UCSD-AML1 (cell line): ENCODE data around the gene PEX12.
"Not testable (repeated sequence)": the region's sequence is repeated elsewhere in the genome, so short reads cannot be mapped to it uniquely, and the experiment has no call there.

ENCODE experiments used
- DNase-seq: peaks from one replicate; lab custom pipeline; 2025; ENCODE audit not compliant: unreplicated experiment; lab: John Stamatoyannopoulos, UW

Gene PEX12

DNA sequence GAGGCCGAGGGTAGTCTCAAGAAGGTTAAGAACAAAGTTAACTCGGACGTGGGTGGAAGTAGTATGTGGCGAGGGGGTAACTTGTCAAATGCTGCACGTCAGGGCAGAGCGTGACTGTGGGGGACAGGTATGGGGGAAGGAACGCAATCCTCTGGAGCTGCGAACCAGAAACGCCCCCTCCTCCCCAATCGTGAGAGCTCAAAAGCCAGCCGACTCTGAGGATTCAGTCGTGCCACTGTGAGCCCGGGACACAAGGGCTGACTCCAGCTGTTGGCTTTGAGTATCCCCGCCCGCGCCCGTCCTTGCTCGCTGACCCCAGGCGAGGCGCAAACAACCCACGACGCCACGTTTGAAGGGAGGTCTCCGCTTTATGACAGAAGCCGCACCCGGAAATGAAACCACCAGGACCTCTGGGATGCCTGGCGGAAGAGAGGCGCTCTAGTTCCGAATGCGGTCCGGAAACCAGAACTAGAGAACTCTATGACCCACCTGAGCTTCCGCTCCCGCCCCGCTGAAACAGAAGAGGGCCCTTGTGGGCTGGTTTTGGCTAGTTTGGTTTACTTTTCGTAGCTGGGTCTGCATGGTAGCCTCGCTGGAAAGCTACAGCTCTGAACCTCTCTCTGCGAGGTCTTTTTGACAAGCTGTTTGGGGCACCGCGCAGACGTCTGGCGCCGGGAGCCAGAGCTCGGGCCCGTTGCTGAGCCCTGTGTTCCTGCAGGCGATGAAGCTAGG, at the start of gene PEX12:
Gene PEX12, minus strand, starts transcription at position 375 of the 732 bp plus-strand sequence. CDS start 550 bp downstream, outside the sequence.
- peak; percentile 90 for DNase-seq

- no peak for DNase-seq
These were observed 49.0 kb upstream of the PEX12 start for GRCh38 chr17:35627417-35627816.

GRCh38 chr17:35621768-35622167, 43.4 kb upstream of the PEX12 start:
- no peak for DNase-seq

- DNase-seq: no peak
These were observed 40.3 kb upstream of the PEX12 start for GRCh38 chr17:35618628-35619027.

DNA sequence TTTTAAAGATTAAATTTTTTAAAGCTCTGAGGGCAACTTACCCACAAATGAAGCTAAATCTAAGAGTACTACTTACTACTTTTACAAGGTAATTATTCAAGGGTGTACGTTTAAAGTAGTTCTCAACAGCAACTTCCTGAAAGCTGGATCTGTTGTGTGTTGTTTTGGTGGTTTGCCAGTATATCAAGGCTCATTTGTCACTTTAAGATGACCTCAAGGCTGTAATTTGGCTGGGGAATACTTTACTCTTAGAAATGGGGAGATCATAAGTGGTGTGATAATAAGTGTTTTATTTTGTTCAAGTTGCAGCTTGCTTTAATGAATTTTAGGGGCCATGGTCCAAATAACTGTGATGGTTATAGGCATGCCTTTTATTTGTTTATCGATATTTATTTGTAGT, 39.1 kb upstream of the PEX12 start:
- DNase-seq: no peak

GRCh38 chr17:35616536-35616935, 38.2 kb upstream of the PEX12 start:
- no peak for DNase-seq

GRCh38 chr17:35614810-35615209, 36.4 kb upstream of the PEX12 start:
- DNase-seq: no peak

DNA sequence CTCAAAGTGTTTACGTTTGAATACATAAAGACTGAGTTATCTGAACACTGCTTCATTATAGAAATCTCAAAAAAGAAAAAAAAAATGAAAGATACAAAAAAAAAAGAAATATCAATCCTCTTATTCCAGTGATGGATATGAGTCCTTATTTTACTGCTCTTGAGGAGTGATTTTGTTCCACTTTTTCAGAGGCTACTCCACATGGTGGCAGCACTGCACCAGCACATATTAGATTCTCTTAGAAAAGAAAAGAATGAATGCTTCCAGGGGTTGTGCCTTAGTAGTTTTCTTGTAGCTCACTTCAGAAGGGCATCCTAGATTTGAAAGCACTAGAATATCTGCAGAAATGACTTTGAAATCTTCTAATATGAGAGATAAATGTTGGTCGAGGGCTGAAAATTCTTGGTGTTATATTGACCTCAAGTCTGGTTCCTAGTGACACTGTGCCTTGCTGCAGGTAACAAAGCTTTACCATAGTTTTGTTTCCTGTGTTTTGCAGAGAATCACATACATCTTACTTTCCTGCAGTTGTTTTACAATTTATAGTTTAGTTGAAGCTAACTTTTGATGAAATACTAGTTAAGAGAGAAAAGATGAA, 34.7 kb upstream of the PEX12 start:
- DNase-seq: peak; percentile 17

GRCh38 chr17:35610746-35611145, 32.4 kb upstream of the PEX12 start:
- not testable (repeated sequence) for DNase-seq

DNA sequence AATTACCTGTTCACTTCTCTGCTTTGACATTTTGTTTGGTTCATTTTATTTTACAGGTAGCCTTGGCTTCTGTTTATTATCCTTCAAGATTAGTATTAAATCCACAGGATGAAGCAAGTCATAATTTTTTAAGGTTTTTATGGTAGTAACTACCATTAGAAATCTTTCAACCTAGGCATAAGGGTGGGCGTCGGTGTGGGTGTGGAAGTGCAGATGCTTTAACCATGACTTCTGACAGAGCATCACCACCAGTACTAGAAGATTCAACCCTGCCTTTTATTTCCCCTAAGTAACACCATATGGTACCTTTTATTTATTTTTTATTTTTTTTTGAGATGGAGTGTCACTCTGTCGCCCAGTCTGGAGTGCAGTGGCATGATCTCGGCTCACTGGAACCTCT, 31.5 kb upstream of the PEX12 start:
- DNase-seq: no peak

GRCh38 chr17:35607239-35607847, 29.0 kb upstream of the PEX12 start:
- DNase-seq: no peak

GRCh38 chr17:35605678-35606077, 27.3 kb upstream of the PEX12 start:
- no peak for DNase-seq

GRCh38 chr17:35603674-35604073, 25.3 kb upstream of the PEX12 start:
- DNase-seq: no peak

- DNase-seq: no peak
These were observed 19.2 kb upstream of the PEX12 start for GRCh38 chr17:35597604-35598003.

- DNase-seq: no peak
These were observed 18.3 kb upstream of the PEX12 start for GRCh38 chr17:35596530-35597233.

GRCh38 chr17:35596072-35596471, 17.7 kb upstream of the PEX12 start:
- no peak for DNase-seq

DNA sequence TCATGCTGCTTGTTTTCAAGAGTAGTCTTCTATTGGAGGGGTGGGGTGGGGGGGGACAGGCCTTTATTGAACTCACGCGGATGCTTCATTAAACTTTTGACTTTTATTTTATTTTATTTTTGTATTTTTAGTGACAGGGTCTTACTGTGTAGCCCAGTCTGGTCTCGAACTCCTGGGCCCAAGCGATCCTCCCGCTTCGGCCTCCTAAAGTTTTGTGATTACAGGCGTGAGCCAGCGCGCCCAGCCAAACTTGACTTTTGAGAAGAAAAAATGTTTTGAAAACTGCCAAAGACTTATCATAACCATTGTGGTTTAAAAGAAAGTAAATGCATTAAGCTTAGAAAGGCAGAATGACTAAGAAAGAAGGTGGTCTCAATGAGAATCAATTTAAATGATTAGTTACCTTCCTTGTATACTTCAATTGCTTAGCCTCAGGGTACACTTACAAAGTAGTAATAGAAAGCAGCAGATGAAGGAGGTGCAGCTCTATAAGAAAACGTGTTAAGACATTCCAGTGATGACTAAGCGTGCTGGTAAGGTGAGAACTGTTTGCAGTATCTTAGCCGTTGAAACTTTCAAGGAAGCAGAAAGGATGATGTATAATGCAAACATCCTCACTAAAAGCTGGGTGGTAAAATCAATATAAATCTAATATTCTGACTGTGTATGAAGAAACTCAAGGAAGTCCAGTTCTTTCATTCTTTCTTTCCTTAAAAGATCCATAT, 10.0 kb upstream of the PEX12 start:
- no peak for DNase-seq

DNA sequence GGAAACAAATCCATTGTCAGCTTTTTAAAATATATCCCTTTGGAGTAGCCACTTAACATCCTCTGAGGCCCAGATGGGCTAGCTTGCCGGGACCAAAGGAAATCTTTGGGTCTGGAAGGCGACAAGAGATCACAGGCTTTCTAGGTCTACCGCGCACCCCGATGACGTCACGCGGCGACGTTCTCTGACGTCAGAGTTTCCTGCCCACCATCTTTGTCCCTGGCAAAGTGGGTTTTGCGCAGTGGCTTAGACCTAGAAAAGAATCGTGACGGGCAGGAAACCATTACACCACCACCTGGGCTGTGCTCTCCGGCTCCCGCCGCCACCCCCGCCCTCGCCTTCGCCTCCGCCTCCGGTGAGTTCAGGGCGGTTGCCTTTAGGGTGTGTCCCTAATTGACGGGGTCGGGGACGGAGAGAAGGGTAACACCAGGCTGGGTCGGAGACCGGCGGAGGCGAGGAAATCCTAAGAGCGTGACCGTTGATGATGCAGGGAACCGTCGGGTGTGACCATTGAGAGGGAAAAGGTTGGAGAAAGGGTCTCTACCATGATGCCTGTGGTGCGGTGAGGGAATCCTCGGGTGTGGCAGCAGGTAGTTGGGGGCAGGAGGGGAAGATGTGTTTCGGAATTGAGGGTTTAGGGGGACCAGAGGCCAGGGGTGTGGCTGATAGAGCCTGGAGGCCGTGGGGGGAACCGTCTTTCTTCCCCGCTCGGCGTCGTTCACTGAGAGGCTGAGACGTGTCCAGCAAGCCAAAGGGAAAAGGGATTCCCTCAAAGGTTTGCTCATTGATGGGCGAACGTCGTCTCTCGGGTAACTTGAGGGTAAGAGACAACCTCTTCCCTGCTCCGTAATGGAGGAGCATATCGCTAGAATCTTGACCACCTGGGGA, 8.9 kb upstream of the PEX12 start, which contains the start of gene AP2B1:
Gene AP2B1, plus strand, starts transcription at position 249 of the 888 bp plus-strand sequence. CDS start 6,709 bp downstream, outside the sequence.
- DNase-seq: peak; percentile 97

- no peak for DNase-seq
These were observed 8.2 kb upstream of the PEX12 start for GRCh38 chr17:35586569-35587073.

DNA sequence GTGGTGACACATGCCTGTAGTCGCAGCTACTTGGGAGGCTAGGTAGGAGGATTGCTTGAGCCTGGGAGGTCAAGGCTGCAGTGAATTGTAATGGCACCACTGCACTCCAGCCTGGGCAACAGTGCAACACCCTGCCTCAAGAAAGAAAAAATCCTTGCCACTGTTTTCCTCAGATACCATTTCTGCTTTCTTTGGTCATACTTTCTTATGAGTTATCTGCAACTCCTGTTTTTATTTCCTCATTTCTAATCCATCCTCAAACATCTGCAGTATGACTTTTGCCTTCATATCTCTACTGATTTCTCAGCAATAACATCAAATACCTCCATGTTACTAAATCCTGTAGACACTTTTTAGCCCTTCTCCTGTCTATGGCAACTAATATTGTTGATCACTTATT, 5.7 kb upstream of the PEX12 start:
- DNase-seq: no peak
